Measurements from ENCODE around the gene RHD.

DNA sequence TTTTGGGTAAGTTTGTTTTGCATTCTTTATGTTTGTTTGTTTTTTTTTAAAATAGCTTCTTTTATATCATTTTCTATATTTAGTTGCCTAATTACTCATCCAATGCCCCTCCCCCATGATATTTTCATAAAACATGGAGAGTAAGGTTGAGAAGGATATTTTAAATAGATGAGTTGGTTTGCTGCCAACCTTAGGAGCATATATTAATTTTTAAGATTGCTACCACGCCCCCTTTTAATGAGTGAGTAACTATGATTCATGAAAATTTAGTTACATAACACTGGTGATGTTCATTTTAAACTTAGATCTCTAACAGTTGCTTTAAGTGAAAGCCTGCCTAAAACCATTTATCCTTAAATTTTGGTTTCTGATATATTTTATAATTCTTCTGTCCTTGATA is 84.5 kb downstream of the RHD start:
- no peak for TF ChIP-seq EZH2phosphoT487 (IDR thresholded peaks at IDR 0.05; ENCODE audit: borderline replicate concordance, low read depth, low read length)
- TF ChIP-seq, protein P1, sequence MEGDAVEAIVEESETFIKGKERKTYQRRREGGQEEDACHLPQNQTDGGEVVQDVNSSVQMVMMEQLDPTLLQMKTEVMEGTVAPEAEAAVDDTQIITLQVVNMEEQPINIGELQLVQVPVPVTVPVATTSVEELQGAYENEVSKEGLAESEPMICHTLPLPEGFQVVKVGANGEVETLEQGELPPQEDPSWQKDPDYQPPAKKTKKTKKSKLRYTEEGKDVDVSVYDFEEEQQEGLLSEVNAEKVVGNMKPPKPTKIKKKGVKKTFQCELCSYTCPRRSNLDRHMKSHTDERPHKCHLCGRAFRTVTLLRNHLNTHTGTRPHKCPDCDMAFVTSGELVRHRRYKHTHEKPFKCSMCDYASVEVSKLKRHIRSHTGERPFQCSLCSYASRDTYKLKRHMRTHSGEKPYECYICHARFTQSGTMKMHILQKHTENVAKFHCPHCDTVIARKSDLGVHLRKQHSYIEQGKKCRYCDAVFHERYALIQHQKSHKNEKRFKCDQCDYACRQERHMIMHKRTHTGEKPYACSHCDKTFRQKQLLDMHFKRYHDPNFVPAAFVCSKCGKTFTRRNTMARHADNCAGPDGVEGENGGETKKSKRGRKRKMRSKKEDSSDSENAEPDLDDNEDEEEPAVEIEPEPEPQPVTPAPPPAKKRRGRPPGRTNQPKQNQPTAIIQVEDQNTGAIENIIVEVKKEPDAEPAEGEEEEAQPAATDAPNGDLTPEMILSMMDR (conservative IDR thresholded peaks at IDR 0.05; ENCODE audit: low read length), result no peak
